Esophagus muscularis mucosa (tissue), 4 donors: ENCODE data around the gene EHD4. TPM values are rescaled to one million over a fixed set of nuclear protein-coding genes. Genes with fewer than 3 reads are reported as not detected.
A peak's percentile ranks its signal among the peaks of the same experiment; 100 is the strongest.

Experiments used
- DNase-seq: peaks from one replicate; pipeline ENCODE4 v3.0.0-alpha.2; 2017; ENCODE audit errors: extremely low spot score
- H3K27ac ChIP-seq, 4 donors: fragments of 200-600 bp; sonication (generic); replicated peaks in 1 of 4; 1 replicate in 3 of 4; 2 replicates in 1 of 4; pipeline ENCODE4 v1.5.1; 2016 to 2019; ENCODE audit warnings: mild to moderate bottlenecking in 1 of 4
- H3K27me3 ChIP-seq, 4 donors: fragments of 200-600 bp; sonication (generic); one replicate each; pipeline versions ENCODE4 v1.5.1 to v1.6.0; 2016 to 2019
- H3K36me3 ChIP-seq, 4 donors: fragments of 200-600 bp; sonication (generic); one replicate each; pipeline ENCODE4 v1.5.1; 2016 to 2019
- H3K4me1 ChIP-seq, 4 donors: fragments of 200-600 bp; sonication (generic); one replicate each; pipeline ENCODE4 v1.5.1; 2016 to 2019
- H3K4me3 ChIP-seq, 4 donors: fragments of 200-600 bp; sonication (generic); 1 replicate in 2 of 4; 2 replicates in 2 of 4; pipeline ENCODE4 v1.5.1; 2016 to 2019; ENCODE audit warnings: mild to moderate bottlenecking in 4 of 4, moderate library complexity in 1 of 4
- H3K9me3 ChIP-seq, 4 donors: fragments of 200-600 bp; sonication (generic); 1 replicate in 3 of 4; 2 replicates in 1 of 4; pipeline ENCODE4 v1.5.1; 2016 to 2019
- CTCF ChIP-seq, 3 experiments: fragments of 200-600 bp in 2 of 3; fragments of 450-650 bp in 1 of 3; sonication (generic) in 2 of 3; IDR thresholded peaks; one replicate each; pipeline ENCODE4 v1.5.1; 2017 to 2019; ENCODE audit warnings: antibody characterized with exemption in 3 of 3, mild to moderate bottlenecking in 2 of 3, moderate library complexity in 1 of 3
- EP300 ChIP-seq: sonication (generic); formaldehyde crosslinking; IDR thresholded peaks from one replicate; pipeline ENCODE4 v1.6.1; 2017; ENCODE audit warnings: antibody characterized with exemption
- POLR2A ChIP-seq: fragments of 450-650 bp; IDR thresholded peaks from one replicate; pipeline ENCODE4 v1.6.1; 2017; ENCODE audit warnings: antibody characterized with exemption, moderate library complexity, mild to moderate bottlenecking, low read depth
- POLR2AphosphoS5 ChIP-seq, 2 donors: sonication (generic); formaldehyde crosslinking; IDR thresholded peaks; one replicate each; pipeline ENCODE4 v1.6.1; 2017; ENCODE audit warnings: antibody characterized with exemption in 2 of 2
- WGBS: methylation state at CpG from one replicate; pipeline ENCODE4 v1.1.5; 2018; 5-methylcytosine and 5-hydroxymethylcytosine counted together
- intact Hi-C: fragments of 100-400 bp; cut with DNase I; formaldehyde crosslinking; loops from one replicate; pipeline ENCODE4 v1.15.1; 2023
- total RNA-seq, 4 donors: library from RNA; depleted of rRNA; stranded (reverse); fragments of >200 nt; gene quantifications; one replicate each; pipeline versions ENCODE4 v1.1.0 to v1.2.1, GENCODE V29; 2016

Gene EHD4
- total RNA-seq, 4 donors from 2014 or later, result 10.0 to 24.7 (median 21.7) TPM

DNA sequence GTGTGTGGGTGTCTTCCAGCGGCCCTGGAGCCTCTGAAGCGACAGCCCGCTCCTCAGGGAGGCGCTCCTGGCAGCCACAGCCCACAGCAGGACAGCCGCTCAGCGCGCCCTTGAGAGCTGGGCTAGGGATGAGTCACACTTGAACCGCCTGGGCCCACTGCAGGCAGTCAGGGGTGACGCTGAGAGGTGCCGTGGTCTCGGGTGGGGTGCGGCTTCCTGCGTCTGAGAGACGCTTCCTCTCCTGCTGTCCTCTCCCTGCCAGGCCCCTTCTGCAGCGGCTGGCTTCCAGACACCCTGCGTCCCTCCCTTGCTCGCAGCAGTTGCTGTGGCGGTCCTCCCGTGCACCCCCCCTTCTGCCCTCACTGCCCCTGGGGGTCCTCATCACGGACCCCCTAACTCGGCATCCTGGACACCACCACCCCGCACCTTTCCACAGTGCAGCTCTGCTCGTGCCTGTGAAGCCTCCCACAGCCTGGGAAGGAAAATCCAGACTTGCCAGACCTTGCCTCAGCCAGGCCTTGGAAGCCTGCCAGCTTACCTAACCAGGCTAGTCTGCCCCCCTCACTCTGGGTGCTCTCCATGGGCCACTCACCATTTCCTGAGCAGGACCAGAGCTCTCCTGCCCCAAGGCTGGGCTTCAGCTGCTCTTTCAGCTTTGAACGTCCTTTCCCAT, 77.4 kb downstream of the EHD4 start:
- Histone ChIP-seq H3K4me1 (peaks cover 24 to 34% (median 27%) of the 10 kb centered on the region in 4 donors), H3K4me3 (peak overlapping the region; percentile 15 to 29 (median 20)), H3K27ac (peak overlapping the region; percentile 23 to 66 (median 42)), H3K27me3 (no peaks in the 10 kb centered on the region), H3K9me3 (no peaks in the 10 kb centered on the region), H3K36me3 (peaks cover 0 to 18% (median 12%) of the 10 kb centered on the region in 4 donors)
- intact Hi-C loops, result loop anchor here (5.0 kb wide), 1 partner anchor 68 kb away; the partner anchor contains the start of gene JMJD7
- DNase-seq, result no peak
- WGBS, result 19% methylated on average over 20 of the region's 24 CpGs
- TF ChIP-seq CTCF (IDR thresholded peaks at IDR 0.05) (no peak), POLR2AphosphoS5 (IDR thresholded peaks at IDR 0.05) (peak; percentile 10 to 20)

DNA sequence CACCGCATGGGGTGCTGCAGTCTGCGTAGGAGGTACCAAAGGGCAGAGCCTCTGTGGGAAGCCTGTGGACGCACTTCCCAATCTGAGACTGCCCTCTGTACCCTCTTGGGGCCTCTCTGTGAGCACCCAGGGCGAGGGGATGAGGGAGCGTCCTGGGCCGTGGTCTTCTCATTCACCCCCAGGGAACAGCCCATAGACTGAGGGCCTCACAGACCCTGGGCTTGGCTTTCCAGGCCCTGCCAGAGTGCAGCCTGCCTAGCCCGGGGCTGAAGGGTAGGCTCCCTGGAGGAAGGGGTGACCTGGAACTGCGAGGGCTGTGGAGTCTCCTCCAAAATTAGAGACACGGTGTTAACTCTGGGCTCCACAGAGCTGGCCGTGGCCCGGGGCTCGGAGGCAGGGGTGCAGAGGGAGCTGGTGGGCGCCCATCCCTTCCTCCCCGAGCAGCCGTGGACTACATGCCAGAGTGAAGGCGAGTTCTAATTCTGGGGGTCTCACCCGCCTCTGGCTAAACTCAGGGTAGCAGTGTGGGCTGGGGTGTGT, 78.0 kb downstream of the EHD4 start:
- no peak for TF ChIP-seq CTCF (IDR thresholded peaks at IDR 0.05)
- TF ChIP-seq POLR2A, result no peak
- TF ChIP-seq EP300, result no peak
- TF ChIP-seq POLR2AphosphoS5 (IDR thresholded peaks at IDR 0.05), result no peak

GRCh38 chr15:41893422-41894250, 78.7 kb downstream of the EHD4 start, which contains the start of gene SPTBN5:
TSS of gene SPTBN5 (minus strand) at chr15:41894053. CDS start at chr15:41893497, 556 bp downstream.
- Histone ChIP-seq H3K27me3 (no peaks in the 10 kb centered on the region), H3K27ac (peak within 1 kb of the TSS; percentile 23 to 66 (median 42)), H3K9me3 (no peaks in the 10 kb centered on the region), H3K4me1 (peaks cover 24 to 34% (median 27%) of the 10 kb centered on the region in 4 donors), H3K36me3 (peaks cover 0 to 6% (median 3%) of the 10 kb centered on the region in 4 donors), H3K4me3 (peak within 1 kb of the TSS; percentile 15 to 29 (median 20))
- 94% methylated on average over 7 of the region's 15 CpGs for WGBS
- intact Hi-C loops, result loop anchor here (5.0 kb wide), 1 partner anchor 66 kb away; the partner anchor contains the start of gene JMJD7
- no peak for DNase-seq
- TF ChIP-seq POLR2A (no peak), EP300 (no peak), POLR2AphosphoS5 (IDR thresholded peaks at IDR 0.05) (no peak), CTCF (IDR thresholded peaks at IDR 0.05) (no peak)

More for the DNA sequence above, 78.0 kb downstream of the EHD4 start:
- peak overlapping the region; percentile 15 to 29 (median 20) for H3K4me3 ChIP-seq
- peaks cover 0 to 12% (median 7%) of the 10 kb centered on the region in 4 donors for H3K36me3 ChIP-seq
- intact Hi-C loops, result loop anchor here (5.0 kb wide), 1 partner anchor 67 kb away; the partner anchor contains the start of gene JMJD7
- no peaks in the 10 kb centered on the region for H3K27me3 ChIP-seq
- 77% methylated on average over 14 of the region's 17 CpGs for WGBS
- H3K4me1 ChIP-seq, result peaks cover 24 to 34% (median 27%) of the 10 kb centered on the region in 4 donors
- no peak for DNase-seq
- H3K27ac ChIP-seq, result peak overlapping the region; percentile 23 to 66 (median 38)
- no peaks in the 10 kb centered on the region for H3K9me3 ChIP-seq

GRCh38 chr15:41892621-41893421, 79.5 kb downstream of the EHD4 start:
- Histone ChIP-seq H3K9me3 (no peaks in the 10 kb centered on the region), H3K36me3 (peaks cover 0 to 2% (median 0%) of the 10 kb centered on the region in 4 donors), H3K27me3 (no peaks in the 10 kb centered on the region), H3K4me3 (no peak overlapping the region), H3K4me1 (peaks cover 24 to 34% (median 27%) of the 10 kb centered on the region in 4 donors), H3K27ac (no peak overlapping the region)
- TF ChIP-seq CTCF (IDR thresholded peaks at IDR 0.05) (no peak), POLR2A (no peak), EP300 (no peak), POLR2AphosphoS5 (IDR thresholded peaks at IDR 0.05) (no peak)
- intact Hi-C loops, result loop anchor here (5.0 kb wide), 1 partner anchor 66 kb away; the partner anchor contains the start of gene JMJD7
- WGBS, result 62% methylated on average over 6 of the region's 22 CpGs
- no peak for DNase-seq
